Skin of body (tissue), 2 donors: ENCODE measurements around the gene TMEM151A. TPM values are rescaled to one million over a fixed set of nuclear protein-coding genes. Genes with fewer than 3 reads are reported as not detected.
"Not testable (repeated sequence)": the region's sequence is repeated elsewhere in the genome, so short reads cannot be mapped to it uniquely, and the experiment has no call there.

Source experiments
- DNase-seq: peaks from one replicate; lab custom pipeline; 2025; lab: John Stamatoyannopoulos, UW
- total RNA-seq: library from RNA; depleted of rRNA; stranded (reverse); fragments of >200 nt; gene quantifications from one replicate; pipeline ENCODE4 v1.2.3, GENCODE V29; 2014

TMEM151A gene
- not detected for total RNA-seq

DNA sequence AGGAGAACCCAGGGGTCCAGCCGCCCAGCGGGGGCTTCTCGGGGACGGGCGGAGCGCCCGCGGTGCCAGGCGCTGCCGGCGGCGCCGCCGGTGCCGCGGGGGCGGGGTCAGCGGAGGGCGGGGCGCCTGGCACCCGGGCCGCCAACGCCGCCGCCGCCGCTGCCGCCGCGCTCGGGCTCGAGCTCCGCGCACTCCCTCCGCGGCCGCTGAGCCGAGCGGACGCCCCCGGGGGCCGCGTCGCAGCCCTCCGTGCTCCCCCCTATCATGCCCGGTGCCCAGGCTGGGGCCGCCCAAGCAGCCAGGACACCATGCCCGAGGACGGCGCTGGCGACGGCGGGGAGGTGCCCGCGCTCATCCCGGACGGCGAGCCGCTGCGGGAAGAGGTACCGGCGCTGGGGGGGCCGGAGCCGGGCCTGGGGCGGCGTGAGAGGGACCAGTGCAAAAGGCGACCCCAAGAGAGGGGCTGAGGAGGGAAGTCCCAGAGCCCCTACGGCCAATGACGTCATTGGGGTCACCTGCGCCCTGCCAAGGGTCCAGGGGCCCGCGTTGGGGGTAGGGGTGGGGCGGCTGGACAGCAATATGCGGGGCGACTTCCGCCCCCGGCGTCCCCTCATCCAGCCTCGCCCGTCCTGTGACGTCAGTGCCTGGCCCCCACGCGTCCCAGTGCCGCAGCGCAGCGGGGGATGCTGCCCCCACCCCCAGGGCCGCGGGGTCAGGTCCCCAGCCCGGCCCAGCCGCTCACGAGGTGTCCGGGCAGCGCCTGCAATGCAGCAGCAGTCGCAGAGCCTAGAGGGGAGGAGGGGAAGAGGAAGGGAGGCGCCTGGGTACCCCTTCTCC is at the start of gene TMEM151A:
TSS of gene TMEM151A (plus strand) at position 189 of the 837 bp plus-strand sequence. CDS start at position 309, 120 bp downstream.
- DNase-seq, result no peak

DNA sequence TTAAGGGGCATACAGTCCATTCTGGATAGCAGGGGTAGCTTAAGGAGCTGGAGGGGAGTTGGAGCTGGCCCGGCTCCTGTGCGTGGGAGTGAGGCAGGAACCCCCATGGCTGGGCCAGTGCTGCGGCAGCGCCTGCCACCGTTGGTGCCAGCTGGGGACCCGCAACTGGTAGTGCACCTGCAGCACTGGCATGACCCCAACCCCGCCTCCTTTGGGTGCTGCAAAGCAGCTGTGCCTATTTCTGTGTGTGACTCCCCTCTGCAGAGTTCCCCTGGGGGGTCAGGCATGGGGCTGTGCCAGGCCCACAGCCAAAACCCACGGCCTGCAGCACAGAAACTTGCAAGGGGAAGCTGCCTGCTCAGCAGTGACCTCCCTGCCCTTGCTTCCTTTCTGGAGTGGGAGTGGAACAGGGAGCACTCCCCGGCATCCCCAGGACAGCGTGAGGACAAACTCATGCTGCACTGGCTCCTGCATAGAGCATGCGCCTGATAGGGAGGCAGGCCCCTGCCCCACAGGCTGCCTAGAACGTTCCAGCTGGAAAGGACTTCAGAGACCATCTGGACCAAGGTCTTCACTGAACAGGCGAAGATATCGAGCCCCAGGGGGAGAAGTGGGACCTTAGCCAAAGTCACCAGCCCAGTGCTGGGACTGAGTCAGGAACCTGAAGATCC is 49.5 kb upstream of the TMEM151A start:
- DNase-seq, result no peak

DNA sequence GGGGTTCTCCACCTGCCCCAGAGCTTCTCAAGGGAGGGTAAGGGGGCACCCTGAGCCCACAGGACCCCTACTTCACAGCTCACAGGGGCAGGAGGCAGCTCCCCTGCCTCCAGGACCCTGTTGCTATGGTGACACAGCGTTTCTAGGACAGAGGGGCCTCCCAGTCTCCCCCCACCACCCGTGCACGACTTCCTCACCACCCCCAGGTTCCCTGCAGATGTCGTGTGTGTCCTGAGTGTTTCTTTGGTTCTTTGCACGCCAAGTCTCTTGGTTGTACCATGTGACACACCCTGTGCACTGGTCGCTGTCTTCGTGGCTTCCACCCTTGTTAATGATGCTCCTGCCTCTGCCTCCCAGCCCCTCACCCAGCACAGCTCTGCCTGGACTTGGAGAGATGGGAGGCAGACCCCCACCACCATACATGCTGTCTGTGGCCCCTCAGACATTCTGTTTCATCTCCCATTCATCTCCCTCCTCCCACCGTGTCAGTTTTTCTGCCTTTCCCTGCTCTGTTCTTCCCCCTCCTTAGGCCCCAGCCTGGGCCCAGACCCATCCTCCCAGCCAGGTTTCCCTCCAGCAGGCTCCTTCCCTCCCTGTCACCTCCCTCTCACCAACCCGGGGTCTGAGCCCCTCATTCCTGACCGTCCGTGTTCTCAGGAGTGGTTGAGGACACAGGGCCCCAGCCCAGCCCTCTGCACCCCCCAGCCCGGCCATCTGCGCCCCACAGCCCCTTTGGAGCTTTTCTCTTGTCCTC is 47.7 kb upstream of the TMEM151A start:
- no peak for DNase-seq

GRCh38 chr11:66247295-66247694 is 44.4 kb upstream of the TMEM151A start:
- DNase-seq, result no peak

DNA sequence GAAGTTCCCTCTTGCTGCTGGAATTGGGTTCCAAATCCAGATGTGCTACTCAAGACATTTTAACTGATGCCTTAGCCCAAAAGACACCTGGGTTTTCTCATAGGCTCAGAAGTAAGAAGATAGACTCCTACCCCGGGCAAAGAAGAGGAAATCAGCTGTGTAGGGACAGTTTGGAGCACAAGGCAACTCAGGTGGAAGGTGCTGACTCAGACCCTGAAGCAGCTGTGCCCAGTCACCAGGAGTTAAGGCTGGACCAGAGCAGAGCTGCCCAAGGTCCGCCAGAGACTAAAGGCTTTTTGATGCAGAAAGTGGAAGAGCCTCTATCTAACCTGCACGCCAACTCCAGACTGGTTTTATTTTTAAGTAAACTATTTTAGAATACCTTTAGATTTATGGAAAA is 43.9 kb upstream of the TMEM151A start:
- no peak for DNase-seq

GRCh38 chr11:66248903-66249302 is 42.8 kb upstream of the TMEM151A start:
- DNase-seq, result no peak

- DNase-seq, result no peak
Observed at GRCh38 chr11:66251809-66252208, 39.9 kb upstream of the TMEM151A start.

DNA sequence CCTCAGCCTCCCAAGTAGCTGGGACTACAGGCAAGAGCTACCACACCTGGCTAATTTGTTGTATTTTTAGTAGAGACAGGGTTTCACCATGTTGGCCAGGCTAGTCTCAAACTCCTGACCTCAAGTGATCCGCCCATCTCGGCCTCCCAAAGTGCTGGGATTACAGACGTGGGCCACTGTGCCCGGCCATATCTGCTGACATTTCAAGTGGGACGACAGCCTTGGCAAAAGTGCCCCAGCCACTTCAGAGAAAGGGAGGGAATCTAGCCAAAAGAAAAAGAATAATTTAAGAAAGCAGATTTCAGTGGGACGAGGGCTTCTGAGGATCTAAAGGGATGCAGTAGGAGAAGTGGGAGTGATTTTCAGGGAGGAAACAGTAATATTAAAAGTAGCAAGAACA is 38.6 kb upstream of the TMEM151A start:
- DNase-seq, result not testable (repeated sequence)

DNA sequence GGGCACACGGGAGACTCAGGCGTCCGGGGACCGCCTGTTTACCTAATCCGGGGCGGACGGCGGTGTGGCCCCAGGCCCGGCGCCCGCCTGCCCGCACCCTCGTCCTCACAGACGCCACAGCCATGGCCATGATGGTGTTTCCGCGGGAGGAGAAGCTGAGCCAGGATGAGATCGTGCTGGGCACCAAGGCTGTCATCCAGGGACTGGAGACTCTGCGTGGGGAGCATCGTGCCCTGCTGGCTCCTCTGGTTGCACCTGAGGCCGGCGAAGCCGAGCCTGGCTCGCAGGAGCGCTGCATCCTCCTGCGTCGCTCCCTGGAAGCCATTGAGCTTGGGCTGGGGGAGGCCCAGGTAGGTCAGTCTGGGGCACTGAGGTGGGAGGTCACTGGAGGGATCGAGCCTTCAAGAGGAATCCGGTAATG is 33.2 kb upstream of the TMEM151A start:
- DNase-seq, result no peak

DNA sequence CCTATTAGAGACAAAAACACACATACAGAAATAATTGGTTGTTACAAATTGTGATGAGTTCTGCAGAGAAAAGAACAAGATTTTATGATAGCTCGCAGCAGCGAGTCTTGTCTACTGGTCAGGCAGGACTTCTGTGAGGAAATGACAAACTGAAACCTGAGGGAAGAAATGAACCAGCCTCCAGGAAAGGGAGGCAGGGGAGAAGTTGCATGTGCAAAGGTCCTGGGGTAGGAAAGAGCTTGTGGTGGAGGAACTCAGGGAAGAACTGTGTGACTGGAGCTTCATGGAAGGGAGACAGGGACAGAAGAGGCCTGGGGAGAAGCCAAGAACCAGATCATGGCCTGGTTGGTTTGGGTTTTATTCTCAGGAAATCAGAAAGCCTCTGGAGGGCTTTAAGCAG is 32.5 kb upstream of the TMEM151A start:
- DNase-seq, result no peak

- no peak for DNase-seq
Observed at GRCh38 chr11:66259956-66260355, 31.7 kb upstream of the TMEM151A start.

DNA sequence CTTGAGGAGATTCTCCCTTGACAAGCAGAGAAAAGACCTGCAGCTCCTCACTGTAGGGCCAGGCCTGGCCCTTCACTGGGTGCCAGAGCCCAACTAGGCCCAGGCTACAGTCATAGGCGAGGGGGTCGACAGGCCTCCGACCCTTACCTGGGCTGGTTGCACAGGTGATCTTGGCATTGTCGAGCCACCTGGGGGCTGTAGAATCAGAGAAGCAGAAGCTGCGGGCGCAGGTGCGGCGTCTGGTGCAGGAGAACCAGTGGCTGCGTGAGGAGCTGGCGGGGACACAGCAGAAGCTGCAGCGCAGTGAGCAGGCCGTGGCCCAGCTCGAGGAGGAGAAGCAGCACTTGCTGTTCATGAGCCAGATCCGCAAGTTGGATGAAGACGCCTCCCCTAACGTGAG is 30.1 kb upstream of the TMEM151A start:
- DNase-seq, result no peak

- no peak for DNase-seq
Observed at GRCh38 chr11:66262191-66262590, 29.5 kb upstream of the TMEM151A start.

DNA sequence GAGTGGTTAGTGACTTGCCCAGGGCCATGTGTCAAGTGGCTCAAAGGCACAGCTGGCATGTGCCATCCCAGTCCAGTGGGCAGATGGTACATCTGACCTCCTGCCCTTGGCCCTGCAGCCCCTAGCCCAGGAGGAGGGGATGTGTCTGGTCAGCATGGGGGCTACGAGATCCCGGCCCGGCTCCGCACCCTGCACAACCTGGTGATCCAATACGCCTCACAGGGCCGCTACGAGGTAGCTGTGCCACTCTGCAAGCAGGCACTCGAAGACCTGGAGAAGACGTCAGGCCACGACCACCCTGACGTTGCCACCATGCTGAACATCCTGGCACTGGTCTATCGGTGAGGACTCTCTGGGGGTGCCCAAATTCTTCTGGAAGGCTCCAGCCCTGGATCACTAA is 29.0 kb upstream of the TMEM151A start:
- no peak for DNase-seq

DNA sequence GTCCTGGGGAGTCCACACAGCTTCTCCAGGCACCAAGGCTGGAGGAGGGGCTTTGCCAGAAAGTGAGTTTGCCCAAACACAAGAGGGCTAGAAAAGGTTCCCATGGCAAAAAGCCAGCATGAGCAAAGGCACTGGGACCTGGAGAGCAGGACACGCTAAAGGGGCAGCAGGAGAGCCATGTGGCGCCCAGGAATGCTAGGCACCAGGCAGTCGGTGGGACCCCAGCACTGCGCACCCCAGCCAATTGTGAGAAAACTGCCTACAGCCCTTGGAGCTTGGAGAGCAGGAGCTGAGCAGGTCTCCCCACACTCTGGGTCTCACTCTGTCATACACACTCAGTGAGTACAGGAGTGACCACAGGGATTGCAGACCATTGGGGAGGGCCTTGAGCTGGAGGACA is 28.5 kb upstream of the TMEM151A start:
- no peak for DNase-seq

DNA sequence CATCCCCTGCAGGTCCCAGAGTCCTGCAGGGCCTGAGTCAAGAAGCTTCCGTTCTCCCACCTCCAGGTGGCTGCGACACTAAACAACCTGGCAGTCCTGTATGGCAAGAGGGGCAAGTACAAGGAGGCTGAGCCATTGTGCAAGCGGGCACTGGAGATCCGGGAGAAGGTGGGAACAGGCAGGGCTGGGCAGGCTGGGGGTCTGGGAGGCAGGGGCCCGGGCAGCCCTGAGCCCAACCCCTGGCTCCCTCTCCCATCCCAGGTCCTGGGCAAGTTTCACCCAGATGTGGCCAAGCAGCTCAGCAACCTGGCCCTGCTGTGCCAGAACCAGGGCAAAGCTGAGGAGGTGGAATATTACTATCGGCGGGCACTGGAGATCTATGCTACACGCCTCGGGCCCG is 27.9 kb upstream of the TMEM151A start:
- no peak for DNase-seq

DNA sequence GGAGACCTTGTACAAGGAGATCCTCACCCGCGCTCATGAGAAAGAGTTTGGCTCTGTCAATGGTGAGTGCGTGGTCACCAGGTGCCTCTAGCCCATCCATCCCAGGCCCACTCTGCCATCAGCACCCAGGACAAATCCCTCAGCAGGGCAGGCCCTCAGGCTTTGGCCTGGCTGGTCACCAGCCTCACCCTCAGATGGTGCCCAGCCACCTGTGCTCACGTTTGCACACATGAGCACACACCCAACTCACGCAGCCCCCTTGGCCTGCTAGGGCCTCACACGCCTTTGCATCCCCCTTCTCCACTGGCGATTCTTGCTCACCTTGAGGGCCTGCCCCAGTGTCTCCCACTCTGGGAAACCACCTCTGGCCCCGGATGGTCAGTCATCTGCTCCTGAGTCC is 27.3 kb upstream of the TMEM151A start:
- DNase-seq, result no peak

GRCh38 chr11:66264914-66265313 is 26.8 kb upstream of the TMEM151A start:
- DNase-seq, result no peak

GRCh38 chr11:66265531-66266377 is 25.9 kb upstream of the TMEM151A start:
- no peak for DNase-seq

DNA sequence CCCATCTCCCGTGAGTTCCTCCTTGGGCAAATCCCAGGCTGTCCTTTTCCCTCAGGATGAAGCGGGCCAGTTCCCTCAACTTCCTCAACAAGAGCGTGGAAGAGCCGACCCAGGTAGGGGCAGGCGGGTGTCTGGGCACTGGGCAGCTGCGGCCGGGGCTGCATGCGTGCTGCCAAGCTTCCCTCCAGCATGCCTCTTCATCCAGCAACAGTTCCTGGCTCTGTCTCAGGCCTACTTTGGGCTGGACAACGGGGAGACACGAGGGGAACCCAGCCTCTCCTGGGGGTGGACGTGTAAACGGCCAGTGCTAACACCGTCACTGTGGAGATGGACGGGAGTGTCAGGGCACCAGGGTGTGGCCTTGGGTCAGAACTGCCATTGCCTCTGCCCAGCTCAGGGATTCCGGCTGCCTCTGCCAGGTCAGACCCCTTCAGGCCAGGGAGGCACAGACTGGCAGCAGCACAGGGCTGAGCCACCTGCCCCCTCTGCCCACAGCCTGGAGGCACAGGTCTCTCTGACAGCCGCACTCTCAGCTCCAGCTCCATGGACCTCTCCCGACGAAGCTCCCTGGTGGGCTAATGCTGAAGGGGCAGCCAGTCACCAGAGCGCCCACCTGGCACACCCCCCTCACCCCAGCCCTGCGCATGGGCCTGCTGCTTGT is 25.2 kb upstream of the TMEM151A start:
- DNase-seq, result no peak

DNA sequence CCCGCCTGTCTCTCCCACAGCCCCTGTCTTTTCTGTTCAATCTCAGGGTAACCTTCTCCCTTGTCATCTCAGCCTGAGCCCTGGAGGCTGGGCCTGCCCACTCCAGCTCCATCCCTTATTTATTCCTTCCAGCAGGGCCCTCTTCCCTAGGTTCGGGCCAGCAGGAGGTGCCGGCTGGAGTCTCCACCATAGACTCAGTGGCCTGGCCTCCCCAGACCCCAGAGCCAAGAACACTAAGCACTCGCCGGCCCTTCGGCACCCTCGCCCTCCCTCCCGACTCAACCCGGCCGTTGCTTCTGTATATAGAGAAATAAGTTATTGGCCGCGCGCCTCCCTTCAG is 24.7 kb upstream of the TMEM151A start:
- no peak for DNase-seq
